ENCODE measurements around the gene RRAD. TPM values are rescaled to one million over a fixed set of nuclear protein-coding genes. Genes with fewer than 3 reads are reported as not detected.

Gene RRAD
- polyA plus RNA-seq, 12 donors = 2.8 to 15.8 (median 4.8) TPM; not detected in 1

DNA sequence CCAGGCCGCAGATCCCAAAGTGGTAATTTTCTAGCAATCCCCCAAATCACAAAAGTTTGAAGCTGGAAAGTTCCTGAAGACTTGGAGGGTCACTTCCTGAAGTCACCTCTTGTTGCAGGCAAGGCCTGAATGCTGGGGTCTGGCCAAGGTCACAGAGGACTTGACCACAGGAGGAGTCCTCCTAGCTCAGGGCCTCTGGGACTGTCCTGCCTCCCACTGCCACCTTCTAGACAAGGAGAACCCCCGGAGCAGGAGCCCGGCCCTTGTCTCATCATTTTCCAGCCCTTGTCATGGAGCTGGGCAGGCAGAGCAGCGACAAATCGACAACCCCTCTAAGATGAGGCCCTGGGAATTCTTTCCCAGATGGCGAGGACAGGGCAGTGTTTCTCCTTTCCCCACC lies 7.0 kb downstream of the RRAD start:
- no peak for DNase-seq

- no peak for DNase-seq
Observed at GRCh38 chr16:66917741-66918140, 7.6 kb downstream of the RRAD start.

DNA sequence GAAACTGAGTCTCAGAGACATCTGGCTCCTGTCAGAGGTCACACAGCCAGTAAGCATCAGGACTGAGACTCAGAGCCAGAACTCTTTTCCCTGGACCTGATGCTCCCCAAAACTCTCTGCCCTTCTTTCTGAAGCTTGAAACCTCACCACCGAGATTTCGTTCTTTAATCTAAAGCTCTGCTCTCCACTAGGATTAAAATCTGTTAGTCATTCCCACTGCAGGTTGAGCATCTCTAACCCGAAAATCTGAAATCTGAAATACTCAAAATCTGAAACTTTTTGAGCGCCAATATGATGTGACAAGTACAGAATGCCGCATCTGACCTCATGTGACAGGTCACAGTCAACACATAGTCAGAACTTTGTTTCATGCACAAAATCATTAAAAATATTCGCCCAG lies 8.8 kb downstream of the RRAD start:
- DNase-seq = no peak

DNA sequence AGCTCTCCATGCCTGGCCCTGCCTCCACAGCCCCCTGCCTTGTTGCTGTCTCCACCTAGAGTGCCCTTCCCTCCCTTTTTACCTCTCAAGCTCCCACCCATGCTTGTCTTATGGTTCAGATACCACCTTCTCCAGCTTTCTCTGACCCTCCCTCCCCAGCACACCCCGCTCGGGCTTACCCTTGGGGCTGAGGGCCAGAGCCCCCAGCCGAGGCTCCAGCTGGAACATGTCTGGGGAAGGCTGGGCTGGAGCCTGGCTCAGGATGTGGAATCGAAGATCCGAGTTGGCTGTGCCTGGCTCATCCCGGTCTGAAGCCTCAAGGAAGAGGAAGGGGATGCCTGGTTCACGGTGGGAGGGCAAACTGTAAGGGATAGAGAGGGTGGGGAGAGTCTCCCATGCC lies 10.3 kb downstream of the RRAD start:
- DNase-seq = no peak

DNA sequence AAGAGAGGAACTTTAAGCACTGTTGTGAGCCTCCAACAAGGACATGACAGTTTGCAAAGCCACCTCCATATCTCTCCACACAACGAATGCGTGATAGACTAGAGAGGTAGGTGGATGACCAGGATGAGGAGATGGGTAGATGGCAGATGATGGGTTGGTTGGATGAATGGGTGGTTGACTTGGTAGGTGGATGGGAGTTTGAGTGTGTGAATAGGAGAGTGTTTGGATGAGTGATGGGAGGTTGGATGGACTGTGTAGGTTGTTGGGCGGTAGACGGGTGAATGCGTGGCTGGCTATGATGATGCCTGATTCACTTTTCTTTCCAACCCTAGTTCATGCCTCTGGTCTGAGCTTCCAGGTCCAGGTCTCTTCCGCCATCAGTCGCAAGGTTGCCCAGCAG lies 10.8 kb downstream of the RRAD start:
- no peak for DNase-seq

DNA sequence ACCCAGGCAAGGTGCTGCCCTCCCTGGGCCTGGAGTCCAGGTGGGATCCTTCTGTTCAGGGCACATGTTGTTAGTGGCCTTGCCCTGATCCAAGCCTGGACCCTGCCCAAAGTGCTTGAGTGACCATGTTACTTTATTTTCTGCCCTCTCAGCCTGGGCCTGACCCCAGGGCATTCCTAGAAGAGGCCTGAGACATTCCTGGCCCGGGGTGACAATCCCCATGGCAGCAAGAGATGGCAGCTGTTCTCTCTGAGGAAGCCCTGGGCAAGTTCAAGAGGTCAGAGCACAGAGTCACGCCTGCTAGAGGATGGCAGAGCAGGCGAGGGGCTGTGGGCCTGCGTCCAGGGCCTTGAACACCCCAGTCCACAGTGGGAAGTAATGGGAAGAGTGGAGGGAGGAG lies 11.6 kb downstream of the RRAD start:
- DNase-seq = no peak

DNA sequence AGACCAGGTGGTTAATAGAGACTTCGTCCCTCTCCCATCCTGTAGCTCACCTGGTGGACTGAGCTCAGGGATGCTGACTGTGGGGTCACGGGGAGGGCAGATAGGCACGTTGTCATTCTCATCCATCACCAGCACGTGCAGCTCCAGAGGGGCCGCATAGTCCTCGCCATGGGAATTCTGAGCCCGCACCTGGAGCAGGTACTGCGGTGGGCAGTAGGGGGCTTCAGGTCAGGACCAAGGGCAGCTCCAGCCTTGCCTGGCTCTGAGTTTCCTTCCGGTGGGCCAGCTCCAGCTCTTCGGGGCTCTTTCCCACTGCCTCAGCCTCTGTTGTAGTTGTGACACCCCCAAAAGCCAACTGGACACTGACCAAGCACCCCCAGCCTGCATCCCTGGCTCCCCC lies 12.3 kb downstream of the RRAD start:
- no peak for DNase-seq

- DNase-seq = no peak
Observed at GRCh38 chr16:66911801-66912200, 13.5 kb downstream of the RRAD start.

- no peak for DNase-seq
Observed at GRCh38 chr16:66911112-66911511, 14.2 kb downstream of the RRAD start.

DNA sequence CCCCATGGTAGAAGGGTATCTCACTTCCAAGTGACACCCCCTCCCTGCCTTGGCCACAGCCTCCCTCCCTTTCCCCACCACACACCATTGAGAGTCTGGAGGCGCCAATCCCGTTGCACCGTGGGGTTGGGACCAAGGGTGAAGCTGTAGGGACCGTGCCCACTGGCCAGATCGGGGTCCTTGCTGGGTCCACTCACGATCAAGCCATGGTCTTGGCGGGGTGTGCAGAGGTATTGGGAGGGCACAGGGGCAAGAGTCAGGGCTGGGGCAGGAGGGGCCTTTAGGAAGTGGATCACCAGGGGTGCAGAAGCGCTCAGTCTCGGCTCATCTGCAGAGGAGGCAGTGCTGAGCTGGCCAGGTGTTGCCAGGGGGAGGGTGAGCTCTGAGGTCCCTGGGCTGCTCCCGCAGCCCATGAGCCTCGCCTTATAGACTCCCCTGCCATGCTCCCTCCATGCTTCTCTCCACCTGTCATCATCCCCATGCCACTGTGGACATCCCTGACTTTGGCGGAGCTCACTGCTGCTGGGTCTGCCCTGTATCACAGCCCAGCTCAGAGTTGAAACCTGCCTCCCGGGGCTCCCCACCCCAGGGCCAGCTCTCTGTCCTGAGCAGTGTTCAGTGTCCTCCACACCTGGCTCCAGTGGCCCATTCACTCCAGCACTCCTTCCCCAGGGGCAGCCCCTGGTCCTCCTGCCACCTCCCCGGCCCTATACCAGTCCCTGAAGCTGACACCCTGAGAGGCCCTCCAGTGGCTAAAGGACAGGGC lies 15.0 kb downstream of the RRAD start:
- DNase-seq = no peak

DNA sequence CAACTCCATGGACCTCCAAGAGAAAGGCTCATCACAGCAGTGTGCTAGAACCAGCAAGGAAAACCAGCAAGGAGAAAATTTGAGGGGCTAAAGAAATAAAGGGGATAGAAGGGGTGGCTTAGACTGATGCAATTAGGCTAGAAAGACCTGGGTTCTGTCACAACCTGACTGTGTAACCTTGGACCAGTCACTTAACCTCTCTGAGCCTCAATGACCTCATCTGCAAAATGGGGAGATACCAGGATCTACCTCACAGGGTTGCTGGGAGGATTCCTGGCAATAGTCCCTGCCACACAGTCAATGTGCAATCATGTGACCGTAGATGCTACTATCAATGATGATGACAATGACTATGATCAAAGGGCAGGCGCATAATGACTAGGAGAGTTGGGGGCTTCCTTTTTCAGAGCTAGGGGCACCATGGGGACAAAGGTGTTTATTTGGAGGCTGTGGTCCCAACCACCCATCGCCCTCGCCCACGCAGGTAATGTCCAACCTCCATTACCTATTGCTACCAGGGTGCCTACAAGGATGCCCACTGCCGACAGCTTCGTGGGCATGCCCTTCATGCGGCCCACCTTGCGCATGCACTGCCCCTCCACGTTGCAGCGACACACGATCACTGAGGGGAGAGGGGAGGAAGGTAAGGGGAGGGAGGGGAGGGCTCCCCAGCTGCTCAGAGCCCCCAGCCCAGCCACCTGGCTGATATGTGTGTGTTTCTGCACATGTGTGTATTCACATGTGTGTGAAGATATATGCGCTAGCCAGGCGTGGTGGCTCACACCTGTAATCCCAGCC lies 16.4 kb downstream of the RRAD start:
- DNase-seq = no peak

GRCh38 chr16:66908116-66908515 lies 17.2 kb downstream of the RRAD start:
- DNase-seq = no peak

- no peak for DNase-seq
Observed at GRCh38 chr16:66906916-66907836, 18.2 kb downstream of the RRAD start.

GRCh38 chr16:66905633-66906539 lies 19.4 kb downstream of the RRAD start:
- no peak for DNase-seq

DNA sequence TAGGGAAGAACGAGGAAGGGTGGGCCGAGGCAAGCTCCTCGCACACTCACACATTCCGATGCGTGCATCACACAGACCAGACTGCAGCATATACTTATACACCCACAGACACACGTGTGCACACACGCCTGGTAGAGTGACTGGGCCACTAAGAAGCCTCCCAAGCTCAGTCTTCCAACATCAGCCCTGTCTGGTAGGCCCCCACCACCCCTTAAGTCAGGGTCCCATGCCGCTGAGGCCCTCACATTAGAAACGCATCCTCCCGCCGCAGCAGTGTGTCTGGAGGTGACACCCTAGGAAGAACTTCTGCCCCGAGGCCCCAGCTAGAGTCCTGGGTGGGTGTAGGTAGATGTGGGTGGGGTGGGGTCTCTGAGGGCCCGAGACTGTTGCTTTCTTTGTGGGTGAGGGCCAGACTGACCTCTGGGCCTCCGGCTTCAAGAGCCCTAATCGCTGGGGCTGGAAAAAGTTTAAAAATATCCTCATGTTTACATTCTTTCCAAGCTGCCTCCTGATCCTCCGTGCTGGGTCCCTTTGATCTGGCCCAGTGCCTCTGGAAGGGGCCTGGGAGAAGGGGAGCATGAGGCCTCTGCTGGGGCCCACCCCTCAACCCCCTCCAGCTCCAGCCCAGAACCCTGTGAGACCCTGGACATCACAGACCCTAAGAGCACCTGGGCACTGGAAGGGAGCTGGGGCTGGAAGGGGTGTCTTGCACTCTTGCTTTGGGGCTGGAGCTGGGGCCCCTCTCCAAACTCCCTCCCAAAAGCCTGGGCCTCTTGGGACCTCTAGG lies 20.3 kb downstream of the RRAD start:
- DNase-seq = no peak

GRCh38 chr16:66904428-66904845 lies 20.9 kb downstream of the RRAD start:
- no peak for DNase-seq

DNA sequence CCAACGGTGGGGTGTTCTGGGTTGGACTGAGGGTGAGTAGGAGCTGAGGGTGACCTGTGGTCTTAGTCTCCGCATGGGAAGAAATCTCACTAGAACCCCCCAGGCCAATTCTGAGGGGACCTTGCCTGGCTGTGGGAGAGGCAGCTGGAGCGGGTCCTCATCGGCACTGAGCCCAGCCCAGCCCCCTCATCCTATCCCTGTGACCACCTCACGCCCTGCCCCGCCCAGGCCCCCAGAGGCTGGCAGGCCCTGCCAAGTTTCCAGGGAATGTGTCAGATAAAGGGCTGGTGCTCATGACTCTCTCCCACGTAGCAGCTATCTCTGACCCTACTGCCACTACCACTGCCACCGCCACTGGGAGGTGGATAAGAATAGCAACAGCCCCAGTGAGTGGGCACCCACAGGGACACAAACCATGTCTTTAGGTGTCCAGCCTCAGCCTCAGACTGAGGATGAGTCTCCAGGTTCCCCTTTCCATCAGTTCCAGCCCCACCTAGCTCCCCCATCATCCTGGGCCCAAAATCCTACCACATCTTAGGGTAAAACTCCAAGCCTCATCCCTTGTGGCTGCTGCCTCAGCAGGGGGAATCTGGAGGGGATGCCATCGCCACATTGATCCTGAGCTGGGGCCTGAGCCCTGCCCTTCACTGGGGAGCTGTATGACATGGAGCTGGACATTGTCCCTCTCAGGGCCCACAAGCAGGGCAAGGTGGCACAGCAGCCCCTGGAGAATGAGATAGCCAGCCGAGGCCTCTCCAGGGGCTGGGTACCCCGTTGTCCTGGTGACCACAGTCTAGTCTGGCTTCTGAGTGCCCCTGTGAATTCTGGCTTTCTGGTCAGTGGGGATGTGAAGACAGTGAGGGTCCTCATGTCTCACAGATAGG lies 21.5 kb downstream of the RRAD start:
- no peak for DNase-seq

DNA sequence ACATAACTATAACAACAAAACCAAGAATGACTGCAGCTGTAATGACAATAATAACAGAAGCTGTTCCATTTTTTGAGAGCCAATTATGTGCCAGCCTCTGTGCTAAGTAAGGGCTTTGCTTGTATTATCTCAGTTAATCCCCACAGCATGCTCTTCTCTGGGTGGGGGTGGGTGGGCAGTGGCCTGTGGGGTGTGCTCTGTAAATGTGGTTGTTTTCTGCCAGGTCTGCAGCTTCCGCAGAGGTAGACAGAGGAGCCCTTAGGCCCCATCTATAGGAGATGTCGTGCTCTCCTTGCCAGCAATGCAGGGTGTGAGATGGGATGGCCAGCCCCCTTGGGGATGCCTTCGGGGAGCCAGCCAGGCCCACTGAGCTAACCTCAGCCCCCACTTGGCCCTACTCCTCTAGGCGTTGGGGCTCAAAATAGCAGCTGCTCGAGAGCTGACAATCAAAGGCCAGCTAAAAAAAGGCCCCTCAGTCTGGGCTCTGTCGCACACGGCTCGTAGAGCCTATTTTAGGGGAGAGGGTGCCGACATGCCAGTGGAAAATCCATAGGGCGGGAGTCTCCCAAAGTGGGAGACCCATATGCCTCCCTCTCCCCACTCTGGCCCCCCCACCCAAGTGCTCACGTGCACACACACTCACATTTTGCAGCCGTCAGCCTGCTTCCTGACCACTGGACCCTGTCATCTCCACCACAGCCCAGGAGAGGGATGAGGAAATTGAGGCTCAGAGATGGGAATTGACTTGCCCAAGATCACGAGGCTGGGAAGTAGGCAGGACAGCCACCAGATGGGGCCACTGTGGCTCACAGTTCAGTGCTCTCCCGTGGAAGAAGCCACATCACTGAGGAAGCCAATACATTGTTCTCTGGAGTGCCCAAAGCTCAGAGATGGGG lies 22.4 kb downstream of the RRAD start:
- DNase-seq = no peak

Data from muscle of arm (tissue), 12 donors.